ENCODE measurements around the gene DYNLT4. TPM values are rescaled to one million over a fixed set of nuclear protein-coding genes. Genes with fewer than 3 reads are reported as not detected.

Gene DYNLT4
- total RNA-seq (2016; rRNA removed; fragmentation: Illumina TruSeq; extraction: Trizol) (0.77 TPM in 1 of 2 replicates, not detected in the other), polyA plus RNA-seq (2011; rRNA removed) (not detected in 2 replicates), polyA minus RNA-seq (2011; rRNA and poly(A)+ RNA removed; ENCODE audit: low replicate concordance) (3.7 TPM in 1 of 2 replicates, not detected in the other), Bru-seq, nascent RNA (percentile 31 among the genes with signal in this experiment), BruChase-seq, experiment 1, labeled RNA remaining after a 6-hour chase (percentile 24 among the genes with signal in this experiment), BruChase-seq, experiment 2, labeled RNA remaining after a 2-hour chase (not detected)
- 0.91 and 2.1 TPM in 2 replicates for total RNA-seq (2016; cell fraction: cytosol; rRNA removed; fragmentation: Illumina TruSeq; extraction: Trizol; ENCODE audit: low read depth)
- 0.93 TPM in 1 of 2 replicates, not detected in the other for total RNA-seq (2016; cell fraction: insoluble cytoplasmic fraction; rRNA removed; fragmentation: Illumina TruSeq; extraction: Trizol)
- total RNA-seq (2016; cell fraction: membrane; rRNA removed; fragmentation: Illumina TruSeq; extraction: Trizol) = 2.0 and 2.1 TPM in 2 replicates
- 0.91 and 2.1 TPM in 2 replicates for total RNA-seq (2016; cell fraction: nucleus; rRNA removed; fragmentation: Illumina TruSeq; extraction: Trizol)
- 0.25 TPM in 1 of 2 replicates, not detected in the other for polyA plus RNA-seq (2011; cell fraction: cytosol; rRNA removed)
- 0.55 and 1.4 TPM in 2 replicates for polyA plus RNA-seq (2011; cell fraction: nucleus; rRNA removed)
- not detected in 2 replicates for polyA plus RNA-seq (2012)
- not detected in 2 replicates for polyA plus RNA-seq (2016; cell fraction: cytosol; fragmentation: Illumina TruSeq; extraction: Trizol; ENCODE audit: low read depth)
- not detected in 2 replicates for polyA plus RNA-seq (2016; cell fraction: insoluble cytoplasmic fraction; fragmentation: Illumina TruSeq; extraction: Trizol; ENCODE audit: low read depth)
- polyA plus RNA-seq (2016; cell fraction: membrane; fragmentation: Illumina TruSeq; extraction: Trizol; ENCODE audit: low read depth) = not detected in 2 replicates
- not detected in 2 replicates for polyA plus RNA-seq (2016; cell fraction: nucleus; fragmentation: Illumina TruSeq; extraction: Trizol; ENCODE audit: insufficient read depth, low read depth)
- polyA minus RNA-seq (2011; cell fraction: cytosol; rRNA and poly(A)+ RNA removed) = 0.88 TPM in 1 of 2 replicates, not detected in the other
- polyA minus RNA-seq (2011; cell fraction: nucleus; rRNA and poly(A)+ RNA removed) = 3.4 and 10.9 TPM in 2 replicates
- long read RNA-seq, experiment 1 = 0 reads
- long read RNA-seq, experiment 2, partial matches to known transcripts = 0 of 1 reads
- long read RNA-seq, experiment 2, other reads (novel, unspliced or antisense) = 1 of 1 reads

- Histone ChIP-seq H3K36me3 (replicated peaks in 1 of 2; ENCODE audit: control insufficient read depth in 1 of 2, insufficient read depth in 2 of 2, low read length in 2 of 2) (peaks cover 6 to 38% of the 10 kb centered on the region in 2 experiments; a peak in 4 of 5 replicates), H3K4me1 (ENCODE audit: insufficient read depth, low read length) (peaks cover 73% of the 10 kb centered on the region), H4K20me1 (ENCODE audit: insufficient read depth, low read length) (0 out of 2 replicates have a peak, but pooled peaks cover 6% of the 10 kb centered on the region), H3K4me3 (replicated peaks in 1 of 3; ENCODE audit: insufficient read depth in 1 of 3, low read depth in 2 of 3, low read length in 3 of 3) (peak within 1 kb of the TSS; percentile 70 to 87 (median 78)), H2AFZ (ENCODE audit: low read length) (no peak within 1 kb of the TSS), H3K4me2 (ENCODE audit: low read depth, low read length) (peak within 1 kb of the TSS; percentile 98), H3K9me3 (ENCODE audit: low read length) (no peaks in the 10 kb centered on the region), H3K27me3 (ENCODE audit: control insufficient read depth in 1 of 2, insufficient read depth in 2 of 2, low read length in 2 of 2) (no peaks in the 10 kb centered on the region), H3K9ac (ENCODE audit: insufficient read depth, low read depth, low read length) (peak within 1 kb of the TSS; percentile 99), H3K27ac (ENCODE audit: extremely low read length, insufficient read depth, low read length) (peak within 1 kb of the TSS; percentile 100), H3K79me2 (ENCODE audit: insufficient read depth, low read length) (peaks cover 14% of the 10 kb centered on the region)
- in situ Hi-C loops (cut with HindIII; ENCODE audit: extremely low pct_ligation_motif_present, low pct_unique_long_range_greater_than_20kb) = no loop called here
- ChIA-PET POLR2A (interaction anchor here (1.2 to 12.9 kb wide), 12 partner anchors 8 to 497 kb away, joined by 5 to 570 read pairs (median 24); partner anchors contain the start of genes BEST4, HECTD3, PLK3 and PTCH2), CTCF (ENCODE audit: low intra/inter-chr PET ratio, low total read pairs) (no interaction called here)
- 0% methylated on average over 1 of the region's 7 CpGs for WGBS (ENCODE audit: low lambda C conversion rate)
- intact Hi-C loops (cut with micrococcal nuclease; ENCODE audit: unreplicated experiment) = no loop called here
- DNase-seq (ENCODE audit: low spot score) (no peak), FAIRE-seq (no peak), ATAC-seq (peak; percentile 0; the same call in 2 of the 3 replicates)
- TSS peak; percentile 78 for BruUV-seq (replicated peaks)
- TF ChIP-seq YY1 (IDR thresholded peaks at IDR 0.05; ENCODE audit: insufficient read depth, insufficient replicate concordance, low read depth, low read length) (peak; percentile 65), EED (CRISPR knock-in tag; IDR thresholded peaks at IDR 0.05) (peak; percentile 26; the same call in 1 of the 2 replicates), RARG (CRISPR knock-in tag; IDR thresholded peaks at IDR 0.05; ENCODE audit: low read depth) (no peak), EEA1 (CRISPR knock-in tag; IDR thresholded peaks at IDR 0.05; ENCODE audit: borderline replicate concordance) (peak; percentile 23; the same call in 1 of the 2 replicates), ZNF687 (CRISPR knock-in tag; IDR thresholded peaks at IDR 0.05) (no peak), DMTF1 (CRISPR knock-in tag; IDR thresholded peaks at IDR 0.05) (no peak), MTERF4 (CRISPR knock-in tag; IDR thresholded peaks at IDR 0.05) (no peak), ZNF709 (CRISPR knock-in tag; IDR thresholded peaks at IDR 0.05) (peak; percentile 2; the same call in 1 of the 2 replicates), MZF1 (CRISPR knock-in tag; IDR thresholded peaks at IDR 0.05; ENCODE audit: borderline replicate concordance) (0 out of 2 replicates have a peak, but pooled peaks have one; percentile 34)
Observed at GRCh38 chr1:44806704-44807363, at the start of gene DYNLT4. Gene DYNLT4 (minus strand): TSS chr1:44807351. CDS start chr1:44806668, 683 bp downstream.
